Aorta (tissue), 5 donors: ENCODE measurements around the gene SGK1. TPM values are rescaled to one million over a fixed set of nuclear protein-coding genes. Genes with fewer than 3 reads are reported as not detected.
"Not testable (repeated sequence)": the region's sequence is repeated elsewhere in the genome, so short reads cannot be mapped to it uniquely, and the experiment has no call there.

Experiments
- ATAC-seq: fragments of 200-7000 bp; cut with Tn5 transposase; one replicate; pipeline ENCODE4 v1.9.1; 2022; ENCODE audit warnings: moderate library complexity; ENCODE audit not compliant: low FRiP score
- DNase-seq, 2 donors: peaks; one replicate each; pipeline ENCODE4 v3.0.0-alpha.2; 2020
- H3K27ac ChIP-seq, 2 donors: one replicate each; pipeline ENCODE4 v1.5.1; 2013; ENCODE audit warnings: low read length in 2 of 2, mild to moderate bottlenecking in 2 of 2, moderate library complexity in 2 of 2, control low read depth in 1 of 2, inconsistent platforms in 1 of 2, low read depth in 1 of 2
- H3K27me3 ChIP-seq, 2 donors: one replicate each; pipeline ENCODE4 v1.6.1; 2013; ENCODE audit warnings: control low read depth in 1 of 2, low read length in 1 of 2, mild to moderate bottlenecking in 1 of 2, moderate library complexity in 1 of 2; ENCODE audit not compliant: insufficient read depth in 2 of 2, control insufficient read depth in 1 of 2
- H3K36me3 ChIP-seq, 2 donors: one replicate each; pipeline ENCODE4 v1.6.1; 2013; ENCODE audit warnings: control low read depth in 1 of 2, low read length in 1 of 2, mild to moderate bottlenecking in 1 of 2; ENCODE audit not compliant: insufficient read depth in 2 of 2, control insufficient read depth in 1 of 2
- H3K4me1 ChIP-seq, 2 donors: one replicate each; pipeline ENCODE4 v1.6.1; 2013; ENCODE audit warnings: low read length in 2 of 2, control low read depth in 1 of 2, mild to moderate bottlenecking in 1 of 2, moderate library complexity in 1 of 2; ENCODE audit not compliant: insufficient read depth in 2 of 2, control insufficient read depth in 1 of 2
- H3K4me3 ChIP-seq, 2 donors: one replicate each; pipeline ENCODE4 v1.5.1; 2013; ENCODE audit warnings: low read length in 2 of 2, control low read depth in 1 of 2, mild to moderate bottlenecking in 1 of 2
- H3K9me3 ChIP-seq: one replicate; pipeline ENCODE4 v1.6.1; 2013; ENCODE audit warnings: mild to moderate bottlenecking, low read length; ENCODE audit not compliant: control insufficient read depth
- WGBS, 2 donors: extraction: QIAGEN DNeasy Blood & Tissue Kit; methylation state at CpG; one replicate each; pipeline ENCODE4 v1.1.7; 2013; 5-methylcytosine and 5-hydroxymethylcytosine counted together
- intact Hi-C, 2 donors: fragments of 100-400 bp; cut with DNase I; formaldehyde crosslinking; loops; one replicate each; pipeline versions ENCODE4 v1.14.2 to v1.15.0; 2022
- polyA plus RNA-seq, 2 donors: library from polyadenylated mRNA; stranded (reverse); fragments of 200-250 nt; gene quantifications; one replicate each; pipeline ENCODE4 v1.2.3, GENCODE V29; 2013
- total RNA-seq, 2 donors: library from RNA; stranded (reverse); fragmentation: NEBNext Ultra II Directional; extraction: Animal tissue kit (Norgen Biotek cat#: 25700); gene quantifications; one replicate each; pipeline ENCODE4 v1.2.1, GENCODE V29; 2021
- donor health status: healthy with polysubstance abuse.
- donor health status: Bipolar disorder and iron deficiency.
- donor health status: DM: no; HTN: no; CAD: no.
- donor health status: DM: no; HTN: no; CAD: no.
- donor health status: DM: yes; HTN: yes; CAD: no.

SGK1 gene
- total and polyA plus RNA-seq, 4 donors = 11.3 to 150 (median 106) TPM

DNA sequence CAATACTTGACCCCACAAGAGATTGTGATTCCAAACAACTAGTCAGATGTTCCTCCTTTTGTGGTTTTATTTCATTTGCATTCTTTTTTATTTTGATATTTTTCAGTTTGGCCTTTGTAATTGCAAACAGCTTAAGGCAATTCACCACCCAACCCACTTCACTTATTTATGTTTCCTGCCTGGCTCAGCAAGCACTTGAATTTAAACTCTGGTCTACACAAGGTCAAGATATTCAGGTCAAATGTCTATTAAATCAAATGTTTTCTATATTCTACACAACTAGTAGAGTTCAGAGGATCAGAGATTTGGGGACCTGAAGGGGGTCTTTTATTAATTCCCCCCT, 100.1 kb downstream of the SGK1 start:
- intact Hi-C loops = no loop called here
- Histone ChIP-seq H3K4me3 (no peak overlapping the region), H3K27ac (no peak overlapping the region), H3K27me3 (no peaks in the 10 kb centered on the region), H3K36me3 (no peaks in the 10 kb centered on the region), H3K4me1 (no peaks in the 10 kb centered on the region), H3K9me3 (no peaks in the 10 kb centered on the region)
- ATAC-seq (no peak), DNase-seq (no peak)

DNA sequence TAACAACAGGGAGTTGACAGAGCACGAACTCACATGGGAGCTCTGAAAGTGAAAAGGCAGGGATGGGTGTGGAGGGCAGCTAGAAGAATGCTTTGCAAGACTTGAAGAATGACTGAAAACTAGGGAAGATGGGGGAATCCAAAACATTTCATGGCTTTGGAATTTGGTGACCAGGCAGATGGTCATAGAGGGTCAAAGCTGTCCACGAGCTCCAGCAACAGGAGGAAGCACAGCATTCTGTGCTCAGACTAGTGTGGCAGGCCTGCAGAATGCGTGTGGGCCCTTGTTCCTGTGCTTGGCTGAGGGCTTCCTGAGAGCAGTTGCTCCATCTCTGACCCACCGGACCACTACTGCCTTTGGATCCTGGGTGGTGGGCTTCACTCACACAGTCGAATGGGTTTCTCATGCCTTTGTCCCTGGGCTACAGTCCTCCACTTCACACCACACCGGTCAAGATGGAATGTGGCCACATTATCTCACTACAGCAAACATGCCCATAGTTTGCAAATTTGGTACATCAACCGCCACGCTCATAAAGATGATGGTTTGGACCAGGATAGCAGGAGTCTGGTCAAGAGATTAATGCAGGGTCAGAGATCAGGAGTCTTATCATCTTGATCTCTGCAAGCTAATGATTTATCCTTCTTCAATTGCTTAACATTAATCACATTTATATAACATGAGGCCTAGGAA, 100.7 kb downstream of the SGK1 start:
- DNase-seq = no peak

DNA sequence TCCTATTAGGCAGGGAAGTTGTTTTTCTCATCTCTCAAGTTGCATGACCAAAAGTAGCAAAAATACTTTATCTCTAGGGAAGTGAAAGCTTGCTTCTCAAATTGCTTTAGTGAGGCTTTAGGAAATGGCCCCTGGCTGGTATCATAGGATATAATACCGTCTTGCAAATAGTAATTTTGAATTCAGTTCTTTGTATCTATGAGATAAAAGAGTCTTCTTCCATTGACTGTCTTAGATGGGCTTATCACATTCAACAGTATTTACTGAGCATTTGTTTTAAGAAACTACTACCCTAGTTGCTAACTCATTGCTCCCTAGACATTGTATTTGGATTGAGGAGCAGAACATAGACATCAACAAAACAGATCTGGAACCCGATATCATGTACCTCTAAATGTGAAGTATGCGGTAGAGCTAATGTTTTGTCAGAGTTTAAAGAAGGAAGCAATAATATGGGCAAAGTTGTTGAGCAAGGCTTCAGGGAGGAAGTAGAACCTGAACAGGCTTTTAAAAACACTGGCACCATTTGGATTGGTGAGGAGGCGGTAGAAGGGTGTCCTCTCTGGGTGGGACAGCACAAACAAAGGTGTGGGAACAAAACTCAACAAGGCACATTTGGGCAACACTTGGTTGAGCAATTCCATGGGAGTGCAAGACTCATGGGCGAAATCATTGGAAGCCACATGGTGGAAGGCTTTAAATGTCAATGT, 101.5 kb downstream of the SGK1 start:
- H3K27ac ChIP-seq = no peak overlapping the region
- H3K4me1 ChIP-seq = no peaks in the 10 kb centered on the region
- no peaks in the 10 kb centered on the region for H3K36me3 ChIP-seq
- intact Hi-C loops = no loop called here
- no peak for ATAC-seq
- H3K9me3 ChIP-seq = no peaks in the 10 kb centered on the region
- no peak overlapping the region for H3K4me3 ChIP-seq
- DNase-seq = no peak
- 94 to 96% methylated on average over 5 of the region's 5 CpGs for WGBS, 2 donors
- H3K27me3 ChIP-seq = no peaks in the 10 kb centered on the region

More for the DNA sequence above, 100.7 kb downstream of the SGK1 start:
- no peak overlapping the region for H3K4me3 ChIP-seq
- ATAC-seq = no peak
- H3K4me1 ChIP-seq = no peaks in the 10 kb centered on the region
- 93 to 94% methylated on average over 8 of the region's 8 CpGs for WGBS, 2 donors
- no peaks in the 10 kb centered on the region for H3K9me3 ChIP-seq
- no peaks in the 10 kb centered on the region for H3K27me3 ChIP-seq
- no peaks in the 10 kb centered on the region for H3K36me3 ChIP-seq
- no peak overlapping the region for H3K27ac ChIP-seq
- intact Hi-C loops = no loop called here

DNA sequence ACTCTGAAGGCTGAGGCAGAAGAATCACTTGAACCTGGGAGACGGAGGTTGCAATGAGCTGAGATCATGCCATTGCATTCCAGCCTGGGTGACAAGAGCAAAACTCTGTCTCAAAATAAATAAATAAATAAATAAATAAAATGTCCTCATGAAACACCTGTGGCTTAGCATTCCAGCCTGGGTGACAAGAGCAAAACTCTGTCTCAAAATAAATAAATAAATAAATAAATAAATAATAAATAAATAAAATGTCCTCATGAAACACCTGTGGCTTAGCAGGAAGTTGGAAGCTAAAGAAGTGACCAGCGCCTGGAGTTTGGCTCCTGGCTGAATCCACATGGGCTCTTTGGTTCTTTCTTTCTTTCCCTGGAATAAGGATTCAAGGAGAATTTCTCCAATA, 104.5 kb downstream of the SGK1 start:
- intact Hi-C loops, ATAC-seq, H3K4me3 ChIP-seq, DNase-seq, H3K27ac ChIP-seq, H3K9me3 ChIP-seq, H3K36me3 ChIP-seq, H3K4me1 ChIP-seq, H3K27me3 ChIP-seq: not testable (repeated sequence)
- WGBS, 2 donors = 97 to 100% methylated on average over 2 of the region's 2 CpGs

DNA sequence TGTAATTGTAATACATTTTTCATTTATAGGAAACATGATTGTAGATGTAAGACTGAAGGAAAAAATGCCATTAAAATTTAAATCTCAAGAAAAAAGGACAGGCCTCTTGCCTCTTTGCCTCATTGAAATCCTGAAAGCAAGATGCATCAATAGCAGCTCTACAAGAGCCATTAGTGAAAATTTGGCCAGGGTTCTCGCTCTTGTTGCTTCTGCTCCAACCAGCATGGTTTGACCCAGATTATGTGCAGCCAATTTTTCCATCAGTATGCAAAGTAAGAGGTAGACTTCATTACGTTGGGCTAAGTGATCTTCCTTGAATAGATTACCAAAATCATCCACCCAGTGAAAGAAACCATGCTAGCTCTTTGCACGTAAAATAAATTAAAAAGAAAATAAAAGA, 106.6 kb downstream of the SGK1 start:
- no peaks in the 10 kb centered on the region for H3K36me3 ChIP-seq
- H3K9me3 ChIP-seq = no peaks in the 10 kb centered on the region
- no peaks in the 10 kb centered on the region for H3K4me1 ChIP-seq
- no peak overlapping the region for H3K4me3 ChIP-seq
- intact Hi-C loops = no loop called here
- DNase-seq (no peak), ATAC-seq (no peak)
- no peak overlapping the region for H3K27ac ChIP-seq
- WGBS, 2 donors = 86 to 92% methylated on average over 3 of the region's 3 CpGs
- no peaks in the 10 kb centered on the region for H3K27me3 ChIP-seq

DNA sequence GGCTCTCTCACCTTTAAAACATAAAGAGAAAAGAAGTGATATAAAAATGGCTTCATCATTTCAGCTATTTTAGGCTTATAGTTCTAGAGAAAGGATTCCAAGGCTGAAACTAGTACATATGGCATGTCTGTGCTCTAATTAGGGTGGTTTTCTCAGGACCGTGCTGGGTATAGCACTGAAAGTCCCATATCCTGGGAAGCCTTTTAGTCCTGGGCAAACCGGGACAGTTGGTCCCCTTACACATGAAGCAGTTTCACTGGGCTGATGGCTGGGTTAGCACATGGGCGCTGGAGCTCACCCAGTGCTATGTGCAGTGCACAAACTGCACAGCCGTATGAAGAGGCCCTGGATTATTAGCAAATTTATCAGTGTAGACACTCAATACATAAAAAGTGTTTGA, 110.5 kb downstream of the SGK1 start:
- DNase-seq = no peak
- Histone ChIP-seq H3K27ac (no peak overlapping the region), H3K4me3 (no peak overlapping the region), H3K4me1 (no peaks in the 10 kb centered on the region), H3K36me3 (no peaks in the 10 kb centered on the region), H3K9me3 (no peaks in the 10 kb centered on the region), H3K27me3 (no peaks in the 10 kb centered on the region)
- intact Hi-C loops = no loop called here
- 88 to 90% methylated on average over 4 of the region's 4 CpGs for WGBS, 2 donors
- ATAC-seq = no peak

DNA sequence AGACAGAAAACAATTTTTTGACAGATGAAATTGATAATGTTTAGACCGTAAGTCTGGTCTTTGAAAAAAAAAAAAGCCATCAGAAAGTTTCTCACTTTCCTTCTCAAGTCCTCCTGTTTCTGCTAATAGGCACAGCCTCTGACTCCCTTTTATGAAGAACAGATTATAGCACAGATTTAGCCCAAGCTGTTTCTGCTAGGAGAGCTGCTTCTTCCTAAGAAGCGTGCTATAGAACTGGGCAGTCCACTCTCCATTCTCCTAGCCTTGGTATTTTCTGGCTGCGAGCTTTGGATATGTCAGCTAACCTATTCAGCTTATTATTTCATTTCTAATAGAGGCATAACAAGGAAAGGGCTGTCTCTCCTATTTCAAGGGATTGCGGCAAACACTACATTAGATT, 112.5 kb downstream of the SGK1 start:
- Histone ChIP-seq H3K9me3 (no peaks in the 10 kb centered on the region), H3K27me3 (no peaks in the 10 kb centered on the region), H3K27ac (no peak overlapping the region), H3K4me3 (no peak overlapping the region), H3K36me3 (no peaks in the 10 kb centered on the region), H3K4me1 (no peaks in the 10 kb centered on the region)
- intact Hi-C loops = no loop called here
- ATAC-seq = no peak
- no peak for DNase-seq
- WGBS, 2 donors = 87 to 88% methylated on average over 4 of the region's 4 CpGs

DNA sequence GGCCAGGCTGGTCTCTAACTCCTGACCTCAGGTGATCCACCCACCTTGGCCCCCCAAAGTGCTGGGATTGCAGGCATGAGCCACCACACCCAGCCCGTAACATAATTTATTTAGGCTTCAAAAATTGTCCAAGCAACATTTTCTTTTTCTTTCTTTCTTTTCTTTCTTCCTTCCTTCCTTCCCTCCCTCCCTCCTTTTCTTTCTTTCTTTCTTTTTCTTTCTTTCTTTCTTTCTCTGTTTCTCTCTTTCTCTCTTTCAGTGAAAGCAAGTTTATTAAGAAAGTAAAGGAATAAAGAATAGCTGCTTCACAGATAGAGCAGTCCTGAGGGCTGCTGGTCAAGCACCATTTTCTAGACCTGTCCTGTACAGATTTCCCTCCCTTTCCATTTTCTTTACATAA, 113.2 kb downstream of the SGK1 start:
- H3K27ac ChIP-seq, H3K4me1 ChIP-seq, H3K9me3 ChIP-seq, H3K36me3 ChIP-seq, DNase-seq, H3K27me3 ChIP-seq, ATAC-seq, H3K4me3 ChIP-seq, intact Hi-C loops: not testable (repeated sequence)
- 90 to 95% methylated on average over 1 of the region's 1 CpG for WGBS, 2 donors

DNA sequence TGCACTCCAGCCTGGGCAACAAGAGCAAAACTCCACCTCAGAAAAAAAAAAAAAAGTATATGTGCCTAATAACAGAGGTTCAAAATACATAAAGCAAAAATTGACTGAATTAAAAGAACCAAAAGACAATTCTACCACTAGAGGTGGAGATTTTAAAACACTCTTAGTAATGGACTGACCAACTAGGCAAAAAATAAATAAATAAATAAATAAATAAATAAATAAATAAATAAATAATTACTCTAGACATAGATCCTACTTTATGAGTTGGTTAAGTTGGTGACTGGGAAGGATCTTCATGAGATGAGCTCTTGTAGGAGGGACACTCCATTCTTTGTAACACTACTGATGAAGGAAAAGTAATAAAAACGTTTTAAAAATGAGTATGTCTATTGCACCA, 113.9 kb downstream of the SGK1 start:
- WGBS, 2 donors = 64 to 67% methylated on average over 1 of the region's 1 CpG
- no peak for DNase-seq
- H3K9me3 ChIP-seq = no peaks in the 10 kb centered on the region
- no peak overlapping the region for H3K4me3 ChIP-seq
- intact Hi-C loops = no loop called here
- no peaks in the 10 kb centered on the region for H3K36me3 ChIP-seq
- no peak for ATAC-seq
- no peaks in the 10 kb centered on the region for H3K4me1 ChIP-seq
- H3K27me3 ChIP-seq = no peaks in the 10 kb centered on the region
- no peak overlapping the region for H3K27ac ChIP-seq
